Tibial artery (tissue), 4 donors: ENCODE measurements around the gene KIDINS220.

Experiments used
- DNase-seq, 2 donors: peaks; one replicate each; pipeline ENCODE4 v3.0.0-alpha.2; 2019
- H3K27ac ChIP-seq, 2 donors: fragments of 200-600 bp; sonication (generic) in 1 of 2; 1 replicate in 1 of 2; 2 replicates in 1 of 2; pipeline ENCODE4 v1.5.1; 2018 to 2019; ENCODE audit warnings: mild to moderate bottlenecking in 1 of 2
- H3K27me3 ChIP-seq, 2 donors: fragments of 200-600 bp; sonication (generic) in 1 of 2; one replicate each; pipeline versions ENCODE4 v1.5.1 to v1.6.0; 2016 to 2019
- H3K36me3 ChIP-seq, 3 donors: fragments of 200-600 bp; sonication (generic) in 2 of 3; one replicate each; pipeline ENCODE4 v1.5.1; 2016 to 2019; ENCODE audit warnings: mild to moderate bottlenecking in 2 of 3
- H3K4me1 ChIP-seq, 4 donors: fragments of 200-600 bp; sonication (generic) in 2 of 4; 1 replicate in 3 of 4; 2 replicates in 1 of 4; pipeline ENCODE4 v1.5.1; 2016 to 2019
- H3K4me3 ChIP-seq, 2 donors: fragments of 200-600 bp; sonication (generic) in 1 of 2; 1 replicate in 1 of 2; 2 replicates in 1 of 2; pipeline ENCODE4 v1.5.1; 2018 to 2019; ENCODE audit warnings: mild to moderate bottlenecking in 2 of 2
- H3K9me3 ChIP-seq, 3 donors: fragments of 200-600 bp; sonication (generic) in 1 of 3; one replicate each; pipeline ENCODE4 v1.5.1; 2016 to 2019
- CTCF ChIP-seq, 2 experiments: fragments of 200-600 bp in 1 of 2; fragments of 450-650 bp in 1 of 2; IDR thresholded peaks; one replicate each; pipeline ENCODE4 v1.5.1; 2017 to 2019; ENCODE audit warnings: antibody characterized with exemption in 2 of 2, mild to moderate bottlenecking in 1 of 2, moderate library complexity in 1 of 2
- intact Hi-C: fragments of 100-400 bp; cut with DNase I; formaldehyde crosslinking; loops from one replicate; pipeline ENCODE4 v1.15.0; 2023; ENCODE audit warnings: low total_unique reads

KIDINS220 gene

GRCh38 chr2:8691859-8692437 lies 145.5 kb downstream of the KIDINS220 start:
- TF ChIP-seq CTCF (IDR thresholded peaks at IDR 0.05): no peak
- intact Hi-C loops: no loop called here
- Histone ChIP-seq H3K4me1 (peaks cover 0 to 13% (median 4%) of the 10 kb centered on the region in 4 donors), H3K4me3 (no peak overlapping the region), H3K36me3 (no peaks in the 10 kb centered on the region), H3K27ac (no peak overlapping the region), H3K27me3 (no peaks in the 10 kb centered on the region), H3K9me3 (no peaks in the 10 kb centered on the region)
- no peak for DNase-seq

- H3K27ac ChIP-seq: peak overlapping the region; percentile 86 to 91
- peak; percentile 54 to 88 for DNase-seq
- no peaks in the 10 kb centered on the region for H3K9me3 ChIP-seq
- intact Hi-C loops: loop anchor here (2.0 to 10.0 kb wide), 3 partner anchors 471 to 1259 kb away; no protein-coding TSS in a partner anchor
- peaks cover 0 to 8% (median 1%) of the 10 kb centered on the region in 4 donors for H3K4me1 ChIP-seq
- peak; percentile 96 to 98 for TF ChIP-seq CTCF (IDR thresholded peaks at IDR 0.05)
- H3K36me3 ChIP-seq: no peaks in the 10 kb centered on the region
- H3K4me3 ChIP-seq: peak overlapping the region; percentile 68 to 72
- H3K27me3 ChIP-seq: no peaks in the 10 kb centered on the region
Observed at GRCh38 chr2:8685697-8686358, 151.6 kb downstream of the KIDINS220 start.

GRCh38 chr2:8684878-8685696 lies 152.3 kb downstream of the KIDINS220 start:
- no peaks in the 10 kb centered on the region for H3K9me3 ChIP-seq
- H3K27ac ChIP-seq: peak overlapping the region; percentile 86 to 91
- peak; percentile 64 to 89 for DNase-seq
- H3K27me3 ChIP-seq: no peaks in the 10 kb centered on the region
- H3K4me3 ChIP-seq: peak overlapping the region; percentile 68 to 72
- intact Hi-C loops: loop anchor here (5.0 to 10.0 kb wide), 3 partner anchors 470 to 683 kb away; no protein-coding TSS in a partner anchor
- H3K36me3 ChIP-seq: no peaks in the 10 kb centered on the region
- peaks cover 0 to 10% (median 4%) of the 10 kb centered on the region in 4 donors for H3K4me1 ChIP-seq
- TF ChIP-seq CTCF (IDR thresholded peaks at IDR 0.05): no peak

DNA sequence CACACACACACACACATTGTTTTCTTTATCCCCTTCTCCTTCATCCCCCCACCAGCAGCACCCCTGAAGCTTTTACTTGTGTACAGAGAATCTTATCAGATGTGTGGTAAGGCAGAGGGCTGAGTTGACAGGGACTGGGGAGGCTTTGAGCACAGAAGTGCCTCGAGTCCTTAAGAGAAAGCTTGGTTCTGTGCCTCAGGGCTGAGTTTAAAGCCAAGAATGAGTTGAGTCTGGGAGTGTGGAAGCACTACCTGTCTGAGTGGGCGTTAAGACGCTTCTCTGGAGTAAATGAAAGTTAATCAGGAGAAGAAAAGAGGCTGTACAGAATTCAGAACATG lies 152.9 kb downstream of the KIDINS220 start:
- peak in 1 of 2 donors; percentile 50 for DNase-seq
- intact Hi-C loops: loop anchor here (5.0 to 10.0 kb wide), 2 partner anchors 470 to 522 kb away; no protein-coding TSS in a partner anchor
- TF ChIP-seq CTCF (IDR thresholded peaks at IDR 0.05): no peak
- H3K4me3 ChIP-seq: peak overlapping the region; percentile 68 to 72
- H3K27ac ChIP-seq: peak overlapping the region; percentile 86 to 91
- peaks cover 0 to 11% (median 7%) of the 10 kb centered on the region in 4 donors for H3K4me1 ChIP-seq
- no peaks in the 10 kb centered on the region for H3K27me3 ChIP-seq
- H3K36me3 ChIP-seq: no peaks in the 10 kb centered on the region
- no peaks in the 10 kb centered on the region for H3K9me3 ChIP-seq

DNA sequence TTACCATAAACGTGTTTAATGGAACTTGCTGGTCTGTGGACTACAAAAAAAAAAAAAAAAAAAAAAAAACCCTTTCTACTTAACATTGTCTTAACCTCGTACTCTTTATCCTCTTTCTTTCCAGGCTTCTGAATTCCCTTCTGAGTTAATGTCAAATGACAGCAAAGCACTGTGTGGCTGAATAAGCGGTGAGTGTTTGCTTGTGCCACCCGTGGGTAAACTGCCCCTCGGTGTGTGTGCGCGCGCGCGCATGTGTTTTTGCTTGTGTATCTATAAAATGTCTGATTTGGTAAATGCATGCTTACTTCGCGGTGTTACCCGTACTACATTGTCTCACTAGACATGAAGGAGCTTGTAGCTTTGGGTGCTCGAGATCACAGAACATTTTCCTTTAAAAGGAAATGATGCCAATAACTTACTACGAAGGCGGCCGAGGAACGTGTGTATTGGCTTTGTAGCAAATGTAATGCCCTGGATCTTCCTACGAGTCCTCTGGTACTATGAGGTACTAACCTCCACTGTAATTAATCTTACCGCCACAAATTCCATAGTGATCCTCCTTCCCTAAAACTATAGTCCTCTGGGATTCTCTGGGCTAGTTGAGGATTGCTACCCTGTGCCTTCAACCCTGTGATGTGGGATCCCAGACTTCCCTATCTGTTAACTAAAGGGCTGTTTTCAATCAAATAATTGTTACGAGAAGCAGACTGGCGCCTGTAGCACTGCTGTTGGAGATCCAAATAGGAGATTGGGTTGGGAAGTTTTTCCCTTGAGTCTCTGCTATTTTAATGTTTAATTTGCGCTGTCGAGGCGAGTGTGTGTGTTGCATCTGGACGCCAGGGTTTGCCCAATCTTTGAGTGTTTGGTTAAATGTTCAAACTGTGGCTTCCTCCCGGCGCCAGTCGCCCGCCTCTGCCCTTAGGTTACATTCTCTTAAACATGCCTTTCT lies 154.4 kb downstream of the KIDINS220 start:
- intact Hi-C loops: loop anchor here (5.0 to 10.0 kb wide), 2 partner anchors 468 to 521 kb away; no protein-coding TSS in a partner anchor
- Histone ChIP-seq H3K27me3 (no peaks in the 10 kb centered on the region), H3K9me3 (no peaks in the 10 kb centered on the region), H3K4me3 (peak overlapping the region; percentile 68 to 72), H3K36me3 (no peaks in the 10 kb centered on the region), H3K27ac (peak overlapping the region; percentile 86 to 91), H3K4me1 (peaks cover 0 to 12% (median 10%) of the 10 kb centered on the region in 4 donors)
- peak; percentile 70 to 78 for DNase-seq
- no peak for TF ChIP-seq CTCF (IDR thresholded peaks at IDR 0.05)
